NCI-H446 (cell line): Measurements from ENCODE around the gene GPC5.
"Not testable (repeated sequence)": the region's sequence is repeated elsewhere in the genome, so short reads cannot be mapped to it uniquely, and the experiment has no call there.

Experiments used
- DNase-seq, 2 experiments: peaks; one replicate each; lab custom pipeline; 2025; lab: John Stamatoyannopoulos, UW

The GPC5 gene

GRCh38 chr13:92262100-92262788 is 863.8 kb downstream of the GPC5 start:
- DNase-seq = no peak

DNA sequence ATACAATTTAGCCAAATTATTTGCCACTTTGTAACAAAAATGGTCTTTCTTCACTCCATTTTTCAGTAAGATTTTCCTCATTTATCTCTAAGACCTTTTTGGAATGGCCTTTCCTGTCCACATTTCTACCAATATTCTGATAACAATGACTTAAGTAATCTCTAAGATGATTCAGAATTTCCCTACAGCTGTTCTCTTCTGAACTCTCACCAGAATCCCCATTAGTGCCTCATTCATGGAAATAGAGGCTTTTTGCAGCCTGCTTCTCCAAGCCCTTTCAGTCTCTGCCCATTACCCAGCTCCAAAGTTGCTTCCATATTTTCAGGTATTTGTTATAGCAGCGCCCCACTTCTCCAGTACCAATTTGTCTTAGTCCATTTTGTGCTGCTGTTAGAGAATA is 867.0 kb downstream of the GPC5 start:
- no peak for DNase-seq

DNA sequence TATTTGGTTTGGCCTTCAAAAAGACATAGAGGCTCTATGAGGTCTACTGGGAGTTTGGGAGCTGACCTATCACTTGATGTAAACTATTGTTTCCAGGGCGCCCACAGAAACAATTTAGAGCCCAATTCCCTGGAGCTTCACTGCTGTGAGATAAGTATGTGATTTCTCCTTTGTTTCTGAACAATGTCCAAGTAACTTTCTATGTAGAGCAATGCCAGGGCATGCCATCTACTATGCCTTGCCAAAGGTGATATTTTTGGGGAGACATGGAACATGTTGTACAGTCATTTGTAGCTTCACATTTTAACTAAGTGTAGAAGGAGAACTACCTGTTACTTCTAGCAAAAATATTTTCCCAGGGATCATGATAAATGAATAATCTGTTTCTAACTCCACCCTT is 872.6 kb downstream of the GPC5 start:
- DNase-seq = no peak

- DNase-seq = no peak
Observed at GRCh38 chr13:92272177-92272576, 873.8 kb downstream of the GPC5 start.

GRCh38 chr13:92280986-92281385 is 882.6 kb downstream of the GPC5 start:
- not testable (repeated sequence) for DNase-seq

- DNase-seq = not testable (repeated sequence)
Observed at GRCh38 chr13:92290718-92291307, 892.4 kb downstream of the GPC5 start.

DNA sequence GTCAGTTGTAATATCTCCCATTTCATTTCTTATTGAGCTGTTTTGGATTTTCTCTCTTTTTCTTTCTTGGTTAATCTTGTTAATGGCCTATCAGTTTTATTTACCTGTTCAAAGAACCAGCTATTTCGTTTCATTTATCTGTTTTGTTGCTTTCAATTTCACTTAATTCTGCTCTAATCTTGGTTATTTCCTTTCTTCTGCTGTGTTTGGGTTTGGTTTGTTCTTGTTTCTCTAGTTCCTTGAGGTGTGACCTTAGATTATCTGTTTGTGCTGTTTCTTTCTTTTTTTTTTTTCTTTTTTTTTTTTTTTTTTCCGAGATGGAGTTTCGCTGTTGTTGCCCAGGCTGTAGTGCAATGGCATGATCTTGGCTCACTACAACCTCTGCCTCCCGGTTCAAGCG is 896.1 kb downstream of the GPC5 start:
- not testable (repeated sequence) for DNase-seq

DNA sequence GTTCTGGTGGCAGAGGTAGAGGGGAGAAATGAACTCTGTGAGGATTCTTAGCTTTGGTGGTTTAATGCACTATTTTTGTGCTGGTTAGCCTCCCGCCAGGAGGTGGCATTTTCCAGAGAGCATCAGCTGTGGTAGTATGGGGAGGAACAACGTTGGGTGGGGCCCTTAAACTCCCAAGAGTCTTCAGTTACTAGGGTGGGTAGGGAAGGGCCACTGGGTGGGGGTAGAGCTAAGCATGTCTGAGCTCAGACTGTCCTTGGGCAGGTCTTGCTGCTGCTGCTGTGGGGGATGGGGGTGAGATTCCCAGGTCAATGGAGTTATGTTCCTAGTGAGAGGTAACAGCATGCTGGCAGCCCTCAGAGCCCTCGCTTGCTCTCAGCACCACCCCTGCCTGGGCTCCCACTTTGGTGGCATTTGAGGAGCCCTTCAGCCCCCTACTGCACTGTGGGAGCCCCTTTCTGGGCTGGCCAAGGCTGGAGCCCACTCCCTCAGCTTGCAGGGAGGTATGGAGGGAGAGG is 897.8 kb downstream of the GPC5 start:
- DNase-seq = not testable (repeated sequence)

GRCh38 chr13:92297971-92298942 is 899.8 kb downstream of the GPC5 start:
- DNase-seq = no peak

- DNase-seq = no peak
Observed at GRCh38 chr13:92300651-92301050, 902.2 kb downstream of the GPC5 start.

DNA sequence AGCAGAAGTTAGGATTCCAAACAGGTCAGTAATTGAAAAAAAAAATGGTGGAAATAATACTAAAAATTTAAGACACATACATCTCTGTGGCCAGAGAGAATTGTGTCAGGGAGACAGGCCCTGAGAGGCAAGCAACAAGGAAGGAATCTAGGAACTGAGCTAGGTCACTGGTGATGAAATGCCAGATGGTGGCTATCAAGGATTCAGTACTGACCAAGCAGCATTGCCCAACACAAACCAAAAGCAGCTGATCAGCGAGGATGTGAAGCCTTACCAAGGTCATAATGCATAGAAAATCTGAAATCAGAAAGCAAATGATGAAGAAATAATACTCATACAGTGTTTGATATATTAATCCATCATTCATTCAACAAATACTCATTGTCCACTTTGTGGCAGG is 905.0 kb downstream of the GPC5 start:
- DNase-seq = no peak

GRCh38 chr13:92307752-92308151 is 909.3 kb downstream of the GPC5 start:
- DNase-seq = no peak

DNA sequence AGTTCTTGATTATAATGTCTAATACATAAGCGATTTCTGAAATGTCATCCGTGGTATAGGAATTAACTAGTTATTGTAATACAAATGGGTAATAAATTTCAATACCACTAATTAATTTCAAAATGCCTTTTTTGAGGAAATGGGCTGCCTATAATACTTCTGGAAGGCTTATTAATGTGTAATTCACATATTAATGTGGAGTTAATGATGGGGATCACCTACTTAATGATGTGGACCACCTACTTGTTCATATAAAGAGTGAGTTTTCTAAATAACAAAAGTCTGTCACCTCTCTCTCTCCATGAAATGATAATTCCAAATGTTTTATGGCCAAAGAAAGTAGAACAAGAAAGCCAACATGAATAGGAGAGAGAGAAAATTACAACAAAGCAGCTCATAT is 914.4 kb downstream of the GPC5 start:
- DNase-seq = no peak

DNA sequence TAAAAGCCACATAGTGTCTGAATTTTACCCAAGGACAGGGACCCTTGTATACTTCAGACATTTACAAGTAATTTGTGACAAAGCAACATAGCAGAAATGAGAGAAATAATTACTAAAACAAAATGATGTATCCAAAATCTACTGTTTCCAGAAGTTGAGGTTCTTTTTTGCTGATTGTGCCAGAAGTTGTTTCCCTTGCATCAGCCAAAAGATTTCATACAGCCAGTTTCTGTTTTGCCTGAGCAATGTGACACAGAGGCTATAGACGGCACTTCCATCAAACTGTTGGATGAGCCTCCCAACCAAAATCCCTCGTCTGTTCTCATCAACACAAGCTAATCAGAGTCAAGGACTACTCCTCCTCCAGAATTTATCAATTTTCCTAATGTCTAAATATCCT is 915.0 kb downstream of the GPC5 start:
- no peak for DNase-seq

DNA sequence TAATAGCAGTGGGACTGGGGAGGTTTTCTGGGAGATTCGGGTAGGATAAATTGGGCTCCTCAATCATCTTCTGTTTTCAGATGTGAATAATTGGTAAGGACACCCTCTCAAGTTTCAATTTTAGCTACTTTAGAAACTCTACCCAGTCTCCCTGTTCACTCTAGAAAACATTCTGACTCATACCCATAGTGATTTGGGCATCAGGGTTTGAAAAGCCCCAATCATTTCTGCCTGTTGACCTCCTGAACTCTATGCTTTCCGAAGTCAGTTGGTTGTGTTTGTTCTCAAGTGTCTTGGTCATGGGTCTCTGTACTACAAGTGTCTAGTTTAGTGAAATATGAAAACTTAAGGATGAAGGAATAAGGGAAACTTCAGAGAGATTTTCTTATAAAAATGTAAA is 916.8 kb downstream of the GPC5 start:
- no peak for DNase-seq

DNA sequence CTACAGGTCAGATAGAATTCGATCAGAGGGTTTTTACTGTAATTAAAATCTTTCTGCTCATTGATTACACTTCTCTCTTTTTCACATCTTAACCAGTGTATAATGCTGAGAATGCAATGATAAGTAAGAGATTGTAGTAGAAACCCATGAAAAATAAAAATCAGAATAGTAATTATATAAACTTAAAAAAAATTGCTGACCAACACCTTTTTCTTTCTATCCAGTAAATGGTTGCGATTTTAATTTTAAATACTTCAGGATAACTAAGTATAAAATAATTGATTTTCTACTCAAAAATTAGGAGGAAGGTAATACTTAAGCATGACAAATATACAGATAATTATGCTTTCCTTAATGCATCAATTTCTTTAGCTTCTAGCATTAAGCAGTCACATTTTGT is 917.6 kb downstream of the GPC5 start:
- DNase-seq = no peak

DNA sequence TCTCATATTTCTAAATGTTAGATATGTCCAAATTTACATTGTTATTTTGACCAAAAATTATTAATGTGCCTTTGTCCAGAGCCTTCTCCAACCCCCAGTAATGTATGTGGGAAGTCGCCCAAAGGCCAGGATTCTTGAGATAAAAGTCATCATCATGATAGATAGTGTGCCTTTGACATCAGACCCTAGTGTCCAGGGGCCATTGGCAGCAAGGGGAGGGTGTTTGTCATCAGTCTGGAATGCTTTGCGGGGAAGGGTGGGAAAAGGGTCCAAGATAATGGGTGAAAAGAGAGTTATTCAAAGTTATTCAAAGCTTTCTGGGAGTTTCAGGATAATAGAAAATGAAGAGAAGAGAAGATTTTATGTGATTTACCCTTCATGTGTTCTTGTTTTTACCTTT is 918.6 kb downstream of the GPC5 start:
- DNase-seq = no peak

DNA sequence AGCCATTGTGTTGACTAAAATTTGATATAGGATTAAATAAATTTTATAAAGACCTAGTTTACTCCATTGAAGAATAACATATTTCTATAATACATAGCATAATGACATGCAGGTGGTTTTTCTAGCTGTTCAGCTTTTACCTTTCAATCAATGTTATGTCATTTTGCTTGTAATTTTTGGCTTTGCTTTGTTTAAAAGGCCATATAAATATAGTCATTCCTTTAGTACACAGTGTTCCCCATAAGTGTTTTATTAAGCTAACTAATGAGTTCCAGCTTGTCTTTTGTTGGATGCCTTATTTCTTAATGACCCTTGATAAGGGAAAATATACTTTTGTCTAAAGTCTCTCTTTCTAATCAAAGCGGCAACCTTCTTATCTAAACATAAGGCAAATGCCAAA is 921.9 kb downstream of the GPC5 start:
- no peak for DNase-seq

GRCh38 chr13:92321174-92321573 is 922.8 kb downstream of the GPC5 start:
- DNase-seq = no peak

- no peak for DNase-seq
Observed at GRCh38 chr13:92345627-92346026, 947.2 kb downstream of the GPC5 start.

- no peak for DNase-seq
Observed at GRCh38 chr13:92346046-92346445, 947.6 kb downstream of the GPC5 start.

GRCh38 chr13:92354583-92354982 is 956.2 kb downstream of the GPC5 start:
- no peak for DNase-seq

GRCh38 chr13:92355213-92355612 is 956.8 kb downstream of the GPC5 start:
- DNase-seq = no peak
